Psoas muscle (tissue), 8 donors: ENCODE measurements around the gene CDC42BPA. TPM values are rescaled to one million over a fixed set of nuclear protein-coding genes. Genes with fewer than 3 reads are reported as not detected.

Experiments
- ATAC-seq, 4 donors: fragments of 200-7000 bp; cut with Tn5 transposase; one replicate each; pipeline ENCODE4 v1.9.1; 2020; ENCODE audit warnings: moderate library complexity in 3 of 4, mild to moderate bottlenecking in 2 of 4
- DNase-seq, 2 donors: peaks; one replicate each; pipeline ENCODE4 v3.0.0-alpha.2; 2020
- H3K27ac ChIP-seq: fragments of 200-600 bp; one replicate; pipeline ENCODE4 v1.8.0; 2022
- H3K27me3 ChIP-seq, 3 donors: fragments of 200-600 bp in 1 of 3; one replicate each; pipeline versions ENCODE4 v1.6.1 to v1.8.0; 2013 to 2022; ENCODE audit warnings: low read length in 2 of 3, mild to moderate bottlenecking in 2 of 3, moderate library complexity in 1 of 3; ENCODE audit not compliant: insufficient read depth in 3 of 3
- H3K36me3 ChIP-seq, 2 donors: fragments of 200-600 bp in 1 of 2; one replicate each; pipeline versions ENCODE4 v1.6.1 to v1.8.0; 2013 to 2022; ENCODE audit warnings: low read depth in 1 of 2, mild to moderate bottlenecking in 1 of 2, moderate library complexity in 1 of 2; ENCODE audit not compliant: insufficient read depth in 1 of 2
- H3K4me1 ChIP-seq: fragments of 200-600 bp; one replicate; pipeline ENCODE4 v1.8.0; 2022
- H3K4me3 ChIP-seq: fragments of 200-600 bp; one replicate; pipeline ENCODE4 v1.8.0; 2022; ENCODE audit warnings: mild to moderate bottlenecking
- H3K9me3 ChIP-seq: fragments of 200-600 bp; one replicate; pipeline ENCODE4 v1.8.0; 2022
- CTCF ChIP-seq: fragments of 200-600 bp; IDR thresholded peaks from one replicate; pipeline ENCODE4 v1.8.0; 2022; ENCODE audit warnings: antibody characterized with exemption
- WGBS, 3 donors: extraction: QIAGEN DNeasy Blood & Tissue Kit; methylation state at CpG; one replicate each; pipeline versions ENCODE4 v1.1.6 to v1.1.7; 2013; 5-methylcytosine and 5-hydroxymethylcytosine counted together
- intact Hi-C, 2 donors: fragments of 100-400 bp; cut with DNase I; formaldehyde crosslinking; loops; one replicate each; pipeline versions ENCODE4 v1.11.0 to v1.14.2; 2022
- long read RNA-seq, 2 donors: library from polyadenylated mRNA; unstranded; transcript quantifications; one replicate each; pipeline ENCODE4 v2.0.0, GENCODE V29; 2021
- polyA plus RNA-seq, 3 donors: library from polyadenylated mRNA; stranded (reverse); fragments of 200-250 nt; gene quantifications; one replicate each; pipeline ENCODE4 v1.2.3, GENCODE V29; 2013
- total RNA-seq, 4 donors: library from RNA; stranded (reverse); fragmentation: NEBNext Ultra II Directional in 2 of 4; extraction: Animal tissue kit (Norgen Biotek cat#: 25700) in 2 of 4; gene quantifications; one replicate each; pipeline versions ENCODE4 v1.2.1 to v1.2.4, GENCODE V29; 2021 to 2023
- donor health status: healthy with polysubstance abuse.
- donor health status: DM: no; HTN: no; CAD: no; lungs with moderate emphysema.
- donor health status: Bipolar disorder and iron deficiency.
- donor health status: healthy.
- donor health status: DM: yes; HTN: yes; CAD: no.
- donor health status: DM: no; HTN: no; CAD: no.
- donor health status: DM: no; HTN: no; CAD: no.
- donor health status: DM: yes; HTN: yes; CAD: no.

CDC42BPA gene, protein sequence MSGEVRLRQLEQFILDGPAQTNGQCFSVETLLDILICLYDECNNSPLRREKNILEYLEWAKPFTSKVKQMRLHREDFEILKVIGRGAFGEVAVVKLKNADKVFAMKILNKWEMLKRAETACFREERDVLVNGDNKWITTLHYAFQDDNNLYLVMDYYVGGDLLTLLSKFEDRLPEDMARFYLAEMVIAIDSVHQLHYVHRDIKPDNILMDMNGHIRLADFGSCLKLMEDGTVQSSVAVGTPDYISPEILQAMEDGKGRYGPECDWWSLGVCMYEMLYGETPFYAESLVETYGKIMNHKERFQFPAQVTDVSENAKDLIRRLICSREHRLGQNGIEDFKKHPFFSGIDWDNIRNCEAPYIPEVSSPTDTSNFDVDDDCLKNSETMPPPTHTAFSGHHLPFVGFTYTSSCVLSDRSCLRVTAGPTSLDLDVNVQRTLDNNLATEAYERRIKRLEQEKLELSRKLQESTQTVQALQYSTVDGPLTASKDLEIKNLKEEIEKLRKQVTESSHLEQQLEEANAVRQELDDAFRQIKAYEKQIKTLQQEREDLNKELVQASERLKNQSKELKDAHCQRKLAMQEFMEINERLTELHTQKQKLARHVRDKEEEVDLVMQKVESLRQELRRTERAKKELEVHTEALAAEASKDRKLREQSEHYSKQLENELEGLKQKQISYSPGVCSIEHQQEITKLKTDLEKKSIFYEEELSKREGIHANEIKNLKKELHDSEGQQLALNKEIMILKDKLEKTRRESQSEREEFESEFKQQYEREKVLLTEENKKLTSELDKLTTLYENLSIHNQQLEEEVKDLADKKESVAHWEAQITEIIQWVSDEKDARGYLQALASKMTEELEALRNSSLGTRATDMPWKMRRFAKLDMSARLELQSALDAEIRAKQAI (N-terminal part only)
- total RNA-seq (10 to 100 TPM; 14.1 to 23.0 (median 20.2) TPM), polyA plus RNA-seq (10 to 100 TPM in 1 of 3 donors, 1 to 10 TPM in 2; 5.3 to 15.7 (median 6.4) TPM)
- long read RNA-seq, donor 1, partial matches to known transcripts = 5 of 8 reads
- long read RNA-seq, donor 1, other reads (novel, unspliced or antisense) = 2 of 8 reads
- long read RNA-seq, donor 2, partial matches to known transcripts = 12 of 16 reads
- long read RNA-seq, donor 2, other reads (novel, unspliced or antisense) = 4 of 16 reads

DNA sequence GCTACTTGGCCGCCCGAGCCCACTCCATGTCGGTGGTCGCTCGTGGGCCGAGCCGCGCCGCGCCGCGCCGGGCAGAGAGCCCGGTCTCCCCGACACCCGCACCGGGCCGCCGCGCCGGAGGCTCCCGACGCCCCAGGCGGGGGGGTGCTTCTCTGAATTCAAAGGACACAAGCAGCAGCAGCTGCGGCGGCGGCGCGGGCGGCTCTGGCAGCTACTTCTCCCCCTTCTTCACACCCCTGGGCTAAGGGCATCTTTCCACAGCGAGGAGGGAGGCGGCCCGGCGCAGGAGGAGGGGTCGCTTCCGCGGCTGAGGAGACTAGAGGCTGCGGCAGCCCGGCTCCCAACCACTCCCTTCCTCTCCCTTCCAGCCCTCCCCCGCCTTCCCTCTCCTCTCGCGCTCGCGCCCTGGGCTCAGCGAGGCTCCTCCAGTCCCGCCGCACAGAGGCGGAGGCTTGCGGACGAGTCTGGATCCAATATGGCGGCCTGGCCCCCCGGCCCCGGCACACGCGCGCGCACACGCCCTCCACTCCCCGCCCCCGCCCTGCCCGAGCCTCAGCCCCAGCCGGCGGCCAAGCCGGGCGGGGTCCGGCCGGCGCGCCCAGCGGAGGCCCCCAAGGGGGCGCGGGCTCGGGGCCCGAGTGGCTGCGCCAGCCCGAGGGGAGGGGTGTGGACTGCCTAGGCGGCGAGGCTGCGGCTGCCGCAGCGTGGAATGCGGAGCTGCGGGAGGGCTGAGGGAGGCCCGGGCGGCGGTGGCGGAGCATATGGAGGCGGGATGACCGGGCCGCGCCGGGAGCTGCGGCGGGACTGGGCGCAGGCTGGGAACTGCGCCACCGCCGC is at the start of gene CDC42BPA:
Gene CDC42BPA (minus strand): TSS at position 477 of the 837 bp plus-strand sequence. CDS start 1,310 bp downstream, outside the sequence.
- Histone ChIP-seq H3K36me3 (no peaks in the 10 kb centered on the region), H3K4me1 (peaks cover 9% of the 10 kb centered on the region), H3K9me3 (no peaks in the 10 kb centered on the region), H3K27ac (peak within 1 kb of the TSS; percentile 95), H3K4me3 (peak within 1 kb of the TSS; percentile 81), H3K27me3 (no peaks in the 10 kb centered on the region)
- DNase-seq (peak; percentile 86 to 91), ATAC-seq (peak; percentile 78 to 84 (median 80))
- TF ChIP-seq CTCF = no peak
- 0 to 1% (median 0%) methylated on average over 50 to 98 of the region's 98 CpGs for WGBS, 3 donors
- intact Hi-C loops = loop anchor here (5.0 to 10.0 kb wide), 4 partner anchors 71 to 183 kb away; no protein-coding TSS in a partner anchor

- Histone ChIP-seq H3K36me3 (no peaks in the 10 kb centered on the region), H3K4me1 (no peaks in the 10 kb centered on the region), H3K9me3 (no peaks in the 10 kb centered on the region), H3K27ac (no peak overlapping the region), H3K4me3 (no peak overlapping the region), H3K27me3 (no peaks in the 10 kb centered on the region)
- intact Hi-C loops = no loop called here
- WGBS, 3 donors = 91 to 100% (median 96%) methylated on average over 1 of the region's 1 CpG
- no peak for TF ChIP-seq CTCF
- DNase-seq (no peak), ATAC-seq (no peak)
These were observed 49.7 kb upstream of the CDC42BPA start for GRCh38 chr1:227368009-227368408.

DNA sequence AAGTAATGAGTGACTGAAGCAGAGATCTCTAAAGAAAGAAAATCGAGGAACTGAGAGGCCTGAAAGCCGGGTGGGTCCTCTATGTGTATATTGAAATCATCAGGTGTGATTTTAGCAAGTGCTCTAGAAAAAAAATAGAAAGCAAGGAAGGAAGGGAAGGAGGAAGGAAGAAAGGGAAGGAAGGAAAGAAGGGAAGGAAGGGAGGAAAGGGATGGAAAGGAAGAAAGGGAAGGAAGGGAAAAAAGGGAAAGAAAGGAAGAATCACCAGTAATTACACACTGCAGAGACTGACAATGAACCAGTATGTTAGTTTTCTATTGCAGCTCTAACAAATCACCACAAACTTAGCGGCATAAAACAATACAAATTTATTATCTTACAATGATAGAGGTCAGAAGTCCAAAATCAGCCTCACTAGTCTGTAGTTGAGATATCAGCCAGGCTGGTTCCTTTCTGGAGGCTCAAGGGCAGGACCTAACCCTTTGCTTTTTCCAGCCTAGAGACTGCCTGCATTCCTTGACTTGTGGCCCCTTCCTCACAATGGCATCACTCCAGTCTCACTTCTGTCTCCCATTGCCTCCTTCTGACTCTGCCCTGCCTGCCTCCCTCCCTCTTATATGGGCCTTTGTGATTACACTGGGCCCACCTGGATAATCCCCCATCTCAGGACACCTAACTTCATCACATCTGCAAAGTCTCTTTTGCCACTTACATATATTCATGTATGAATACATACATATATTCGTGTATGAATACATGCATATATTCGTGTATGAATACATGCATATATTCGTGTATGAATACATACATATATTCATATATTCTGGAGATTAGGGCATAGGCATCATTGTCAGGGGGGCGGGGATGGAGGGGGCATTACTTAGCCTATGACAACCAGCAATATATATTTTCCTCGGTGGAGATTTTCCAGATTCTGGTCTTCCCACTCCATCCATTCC is 47.5 kb upstream of the CDC42BPA start:
- Histone ChIP-seq H3K4me3 (no peak overlapping the region), H3K9me3 (no peaks in the 10 kb centered on the region), H3K27ac (no peak overlapping the region), H3K4me1 (no peaks in the 10 kb centered on the region), H3K27me3 (no peaks in the 10 kb centered on the region), H3K36me3 (no peaks in the 10 kb centered on the region)
- ATAC-seq = no peak
- no peak for DNase-seq
- TF ChIP-seq CTCF = no peak
- WGBS, 3 donors = 90 to 93% (median 93%) methylated on average over 8 of the region's 8 CpGs
- intact Hi-C loops = no loop called here
